GM18507 (cell line): ENCODE data around the gene CUL5.
"Not testable (repeated sequence)": the region's sequence is repeated elsewhere in the genome, so short reads cannot be mapped to it uniquely, and the experiment has no call there.

Source experiments
- DNase-seq: peaks from one replicate; pipeline ENCODE4 v3.0.0; 2011; ENCODE audit warnings: low read depth; ENCODE audit not compliant: insufficient read length; ENCODE audit errors: extremely low spot score
- FAIRE-seq: peaks from 2 replicates; lab custom pipeline; 2011; peaks lifted over from hg19 to GRCh38; lab: Jason Lieb, UNC

Gene CUL5

GRCh38 chr11:108018708-108019107 lies 10.0 kb downstream of the CUL5 start:
- DNase-seq (no peak), FAIRE-seq (no peak)

DNA sequence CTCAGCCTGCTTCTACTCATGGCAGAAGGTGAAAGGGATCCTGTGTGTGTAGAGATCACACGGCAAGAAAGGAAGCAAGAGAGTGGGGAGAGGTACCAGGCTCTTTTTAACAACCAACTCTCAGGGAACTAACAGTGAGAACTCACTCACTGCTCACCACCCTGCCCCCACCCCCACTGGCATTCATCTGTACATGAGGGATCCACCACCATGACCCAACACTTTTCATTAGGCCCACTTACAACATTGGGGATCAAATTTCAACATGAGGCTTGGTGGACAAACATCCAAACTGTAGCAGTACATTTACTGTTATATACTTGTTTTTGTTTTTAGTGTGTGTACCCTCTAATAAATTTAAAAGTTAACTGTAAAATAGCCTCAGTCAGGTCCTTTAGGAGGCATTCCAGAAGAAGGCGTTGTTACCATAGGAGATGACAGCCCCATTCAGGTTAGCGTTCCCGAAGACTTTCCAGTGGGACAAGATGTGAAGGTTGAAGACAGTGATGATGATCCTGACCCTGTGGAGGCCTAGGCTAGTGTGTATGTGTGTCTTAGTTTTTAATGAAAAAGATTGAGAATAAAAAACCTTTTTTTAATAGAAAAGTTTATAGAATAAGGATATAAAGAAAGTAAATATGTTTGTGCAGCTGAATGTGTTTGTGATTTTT lies 11.3 kb downstream of the CUL5 start:
- FAIRE-seq (no peak), DNase-seq (no peak)

- FAIRE-seq (peak; percentile 73), DNase-seq (no peak)
Measured at GRCh38 chr11:108025387-108026080, 16.8 kb downstream of the CUL5 start.

- no peak for DNase-seq
- no peak for FAIRE-seq
Measured at GRCh38 chr11:108027057-108027456, 18.4 kb downstream of the CUL5 start.

DNA sequence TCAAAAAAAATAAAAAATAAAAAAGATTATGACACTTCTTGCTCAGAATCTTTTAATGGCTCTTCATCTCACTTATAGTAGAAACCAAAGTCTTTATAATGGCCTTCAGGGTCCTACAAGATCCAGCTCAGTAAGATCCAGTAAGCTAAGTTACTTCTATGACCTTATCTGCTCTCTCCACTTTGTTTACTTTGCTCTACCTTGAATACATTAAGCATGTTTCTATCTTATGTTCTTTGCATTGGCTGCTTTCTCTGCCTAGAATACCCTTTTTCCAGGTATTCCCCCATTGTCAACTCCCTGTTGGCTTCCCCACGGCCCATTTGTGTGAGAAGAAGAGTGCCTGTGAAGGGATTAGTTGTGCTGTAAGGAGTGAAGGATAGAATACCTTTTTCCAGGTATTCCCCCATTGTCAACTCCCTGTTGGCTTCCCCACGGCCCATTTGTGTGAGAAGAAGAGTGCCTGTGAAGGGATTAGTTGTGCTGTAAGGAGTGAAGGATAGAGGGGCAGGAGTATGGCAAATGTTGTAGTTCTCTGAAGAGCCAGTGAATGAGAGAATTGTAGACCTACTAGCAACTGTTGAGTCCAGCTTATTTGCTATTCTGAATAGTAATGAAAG lies 20.2 kb downstream of the CUL5 start:
- not testable (repeated sequence) for FAIRE-seq, DNase-seq

DNA sequence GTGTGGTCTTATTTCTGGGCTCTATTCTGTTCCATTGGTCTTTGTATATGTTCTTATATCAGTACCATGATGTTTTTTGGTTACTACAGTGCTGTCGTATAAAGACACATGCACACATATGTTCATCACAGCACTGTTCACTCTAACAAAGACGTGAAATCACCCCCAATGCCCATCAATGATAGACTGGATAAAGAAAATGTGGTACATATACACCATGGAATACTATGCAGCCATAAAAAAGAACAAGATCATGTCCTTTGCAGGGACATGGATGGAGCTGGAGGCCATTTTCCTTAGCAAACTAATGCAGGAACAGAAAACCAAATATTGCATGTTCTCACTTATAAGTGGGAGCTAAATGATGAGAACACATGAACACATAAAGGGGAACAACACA lies 22.9 kb downstream of the CUL5 start:
- not testable (repeated sequence) for DNase-seq, FAIRE-seq

GRCh38 chr11:108032800-108033199 lies 24.1 kb downstream of the CUL5 start:
- FAIRE-seq = no peak
- no peak for DNase-seq

- DNase-seq (no peak), FAIRE-seq (no peak)
Measured at GRCh38 chr11:108034034-108034433, 25.3 kb downstream of the CUL5 start.

GRCh38 chr11:108034952-108035351 lies 26.3 kb downstream of the CUL5 start:
- FAIRE-seq (no peak), DNase-seq (no peak)

GRCh38 chr11:108035690-108036089 lies 27.0 kb downstream of the CUL5 start:
- FAIRE-seq = no peak
- DNase-seq = no peak

- DNase-seq (no peak), FAIRE-seq (no peak)
Measured at GRCh38 chr11:108037211-108037610, 28.5 kb downstream of the CUL5 start.

GRCh38 chr11:108037636-108038035 lies 28.9 kb downstream of the CUL5 start:
- DNase-seq (no peak), FAIRE-seq (no peak)

DNA sequence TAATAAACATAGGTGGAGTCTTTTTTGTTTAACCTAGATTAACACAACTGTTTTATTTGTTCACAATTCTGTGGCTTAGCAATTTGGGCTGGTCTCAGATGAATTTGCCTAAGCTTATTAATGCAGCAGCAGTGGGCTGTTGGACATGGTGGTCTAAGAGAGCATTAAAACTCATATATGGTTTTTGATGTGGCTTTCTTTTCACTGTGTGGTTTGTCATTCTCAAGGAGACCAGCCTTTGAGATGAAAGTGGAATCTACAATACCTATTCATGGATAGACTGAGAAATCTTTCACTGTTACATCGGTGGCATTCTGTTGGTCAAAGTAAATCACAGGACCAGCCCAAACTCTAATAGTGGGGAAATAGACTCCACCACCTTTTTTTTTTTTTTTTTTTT lies 39.6 kb downstream of the CUL5 start:
- FAIRE-seq = no peak
- DNase-seq = no peak

- FAIRE-seq (no peak), DNase-seq (no peak)
Measured at GRCh38 chr11:108062336-108062735, 53.6 kb downstream of the CUL5 start.

DNA sequence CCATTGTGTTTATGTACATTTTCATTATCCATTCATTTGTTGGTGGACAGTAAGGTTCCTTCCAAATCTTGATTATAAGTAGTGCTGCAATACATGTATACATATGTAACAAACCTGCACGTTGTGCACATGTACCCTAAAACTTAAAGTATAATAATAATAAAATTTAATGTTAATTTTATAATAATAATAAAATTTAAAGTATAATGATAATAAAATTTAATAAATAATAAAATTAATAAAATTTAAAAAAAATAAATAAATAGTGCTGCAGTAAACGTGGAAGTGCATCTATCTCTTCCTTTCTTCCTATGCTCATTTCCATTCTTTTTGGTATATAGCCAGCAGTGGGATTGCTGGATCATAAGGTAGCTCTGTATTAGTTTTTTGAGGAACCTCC lies 54.7 kb downstream of the CUL5 start:
- DNase-seq (no peak), FAIRE-seq (no peak)

- no peak for DNase-seq
- peak; percentile 67 for FAIRE-seq
Measured at GRCh38 chr11:108069947-108070346, 61.2 kb downstream of the CUL5 start.

DNA sequence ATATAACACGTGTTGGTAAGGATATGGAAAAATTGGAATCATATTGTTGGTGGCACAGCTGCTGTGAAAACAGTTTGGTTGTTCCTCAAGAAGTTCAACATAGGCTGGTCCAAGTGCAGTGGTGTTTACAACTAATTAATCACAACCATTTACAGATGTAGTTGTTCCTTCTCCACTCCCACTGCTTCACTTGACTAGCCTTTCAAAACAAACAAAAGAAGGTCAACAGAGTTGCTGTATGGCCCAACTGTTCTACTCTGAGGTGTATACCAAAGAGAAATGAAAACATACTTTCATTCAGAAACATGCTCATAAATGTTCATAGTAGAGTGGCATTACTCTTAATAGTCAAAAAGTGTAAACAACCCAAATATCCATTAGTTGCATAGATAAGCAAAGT lies 76.1 kb downstream of the CUL5 start:
- FAIRE-seq (no peak), DNase-seq (no peak)

DNA sequence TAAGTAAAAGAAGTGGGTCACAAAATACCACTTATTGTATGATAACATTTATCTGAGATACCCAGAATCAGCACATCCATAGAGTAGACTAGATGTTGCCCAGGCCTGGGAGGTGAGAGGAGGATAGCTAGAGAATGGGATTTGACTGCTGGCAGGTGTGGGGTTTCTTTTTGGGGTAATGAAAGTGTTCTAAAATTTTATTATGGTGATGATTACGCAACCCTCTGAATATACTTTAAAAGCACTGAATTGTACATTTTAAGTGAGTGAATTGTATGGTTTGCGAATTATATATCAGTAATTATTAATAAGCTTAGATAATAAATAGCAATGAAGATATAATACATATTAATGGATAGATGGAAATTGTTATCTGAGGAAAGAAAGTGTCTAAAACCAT lies 77.0 kb downstream of the CUL5 start:
- FAIRE-seq (no peak), DNase-seq (no peak)

- DNase-seq = no peak
- no peak for FAIRE-seq
Measured at GRCh38 chr11:108092134-108092533, 83.4 kb downstream of the CUL5 start.

- FAIRE-seq (no peak), DNase-seq (no peak)
Measured at GRCh38 chr11:108093128-108093904, 84.6 kb downstream of the CUL5 start.
